Neuronal stem cell (in vitro differentiated cells): Measurements from ENCODE around the gene PAPPA2.

Experiments used
- DNase-seq: peaks from one replicate; pipeline ENCODE4 v3.0.0-alpha.2; 2013; ENCODE audit warnings: low spot score
- H2AFZ ChIP-seq: one replicate; pipeline ENCODE4 v1.6.1; 2013; ENCODE audit warnings: mild to moderate bottlenecking, low read length, inconsistent platforms
- H2AK5ac ChIP-seq: 2 replicates; pipeline ENCODE4 v1.6.1; 2013; ENCODE audit warnings: low read depth, mild to moderate bottlenecking, inconsistent platforms, low read length, moderate library complexity, mixed read lengths
- H2BK120ac ChIP-seq: 2 replicates; pipeline ENCODE4 v1.6.1; 2013; ENCODE audit warnings: low read depth, mild to moderate bottlenecking, inconsistent platforms, low read length, moderate library complexity, mixed read lengths
- H2BK12ac ChIP-seq: one replicate; pipeline ENCODE4 v1.6.1; 2013; ENCODE audit warnings: low read length, inconsistent platforms
- H2BK15ac ChIP-seq: 2 replicates; pipeline ENCODE4 v1.6.1; 2013; ENCODE audit warnings: mild to moderate bottlenecking, low read length, inconsistent platforms, mixed read lengths
- H2BK5ac ChIP-seq: one replicate; pipeline ENCODE4 v1.6.1; 2013; ENCODE audit warnings: inconsistent platforms, mild to moderate bottlenecking, low read length, moderate library complexity
- H3K14ac ChIP-seq: one replicate; pipeline ENCODE4 v1.6.1; 2013; ENCODE audit warnings: low read length, inconsistent platforms
- H3K18ac ChIP-seq: 2 replicates; pipeline ENCODE4 v1.6.1; 2013; ENCODE audit warnings: low read length, inconsistent platforms
- H3K23ac ChIP-seq: 2 replicates; pipeline ENCODE4 v1.6.1; 2013; ENCODE audit warnings: low read depth, mild to moderate bottlenecking, mixed read lengths, low read length, inconsistent platforms; ENCODE audit not compliant: poor library complexity
- H3K27ac ChIP-seq: replicated peaks from 3 replicates; pipeline ENCODE4 v1.5.1; 2013; ENCODE audit warnings: low read length, inconsistent platforms
- H3K27me3 ChIP-seq, 3 experiments: 2 replicates each; pipeline ENCODE4 v1.6.1; 2013; ENCODE audit warnings: low read length in 3 of 3, mild to moderate bottlenecking in 2 of 3, inconsistent platforms in 1 of 3, low read depth in 1 of 3, mixed read lengths in 1 of 3, moderate library complexity in 1 of 3; ENCODE audit not compliant: control insufficient read depth in 3 of 3, insufficient read depth in 3 of 3
- H3K36me3 ChIP-seq, 2 donors: replicated peaks in 1 of 2; 2 replicates each; pipeline ENCODE4 v1.6.1; 2013; ENCODE audit warnings: low read length in 2 of 2; ENCODE audit not compliant: control insufficient read depth in 2 of 2, insufficient read depth in 2 of 2
- H3K4ac ChIP-seq: 2 replicates; pipeline ENCODE4 v1.6.1; 2013; ENCODE audit warnings: inconsistent platforms, mild to moderate bottlenecking, low read length, moderate library complexity
- H3K4me1 ChIP-seq, 2 donors: 1 replicate in 1 of 2; 2 replicates in 1 of 2; pipeline ENCODE4 v1.6.1; 2013; ENCODE audit warnings: low read length in 2 of 2, low read depth in 1 of 2; ENCODE audit not compliant: control insufficient read depth in 2 of 2, insufficient read depth in 1 of 2
- H3K4me2 ChIP-seq: one replicate; pipeline ENCODE4 v1.6.1; 2013; ENCODE audit warnings: mild to moderate bottlenecking, low read length, inconsistent platforms; ENCODE audit not compliant: insufficient read depth, poor library complexity, severe bottlenecking
- H3K4me3 ChIP-seq, 2 donors: 2 replicates each; pipeline ENCODE4 v1.5.1; 2013; ENCODE audit warnings: low read length in 2 of 2, mild to moderate bottlenecking in 2 of 2, inconsistent platforms in 1 of 2, moderate library complexity in 1 of 2
- H3K79me1 ChIP-seq: one replicate; pipeline ENCODE4 v1.6.1; 2013; ENCODE audit warnings: low read depth, mild to moderate bottlenecking, inconsistent platforms, low read length, moderate library complexity
- H3K9ac ChIP-seq: one replicate; pipeline ENCODE4 v1.6.1; 2013; ENCODE audit warnings: mild to moderate bottlenecking, low read depth, low read length, inconsistent platforms; ENCODE audit not compliant: poor library complexity
- H3K9me3 ChIP-seq, 2 donors: replicated peaks in 1 of 2; 2 replicates each; pipeline versions ENCODE3 to v1.6.1; 2013; ENCODE audit warnings: low read length in 2 of 2, mild to moderate bottlenecking in 2 of 2, inconsistent platforms in 1 of 2, low read depth in 1 of 2, mixed read lengths in 1 of 2, moderate library complexity in 1 of 2; ENCODE audit not compliant: control insufficient read depth in 2 of 2, insufficient read depth in 1 of 2
- H4K8ac ChIP-seq: one replicate; pipeline ENCODE4 v1.6.1; 2013; ENCODE audit warnings: low read depth, mild to moderate bottlenecking, inconsistent platforms, low read length, moderate library complexity
- H4K91ac ChIP-seq: one replicate; pipeline ENCODE4 v1.6.1; 2013; ENCODE audit warnings: low read length, low read depth, mild to moderate bottlenecking, inconsistent platforms; ENCODE audit not compliant: poor library complexity
- WGBS, 2 donors: extraction: QIAGEN DNeasy Blood & Tissue Kit; methylation state at CpG; one replicate each; pipeline ENCODE4 v1.1.7; 2013; ENCODE audit warnings: missing lambda C conversion rate in 2 of 2, mixed read lengths in 1 of 2; ENCODE audit not compliant: insufficient read length in 2 of 2, insufficient replicate concordance in 1 of 2; ENCODE audit errors: extremely low coverage in 2 of 2; 5-methylcytosine and 5-hydroxymethylcytosine counted together

PAPPA2 gene

DNA sequence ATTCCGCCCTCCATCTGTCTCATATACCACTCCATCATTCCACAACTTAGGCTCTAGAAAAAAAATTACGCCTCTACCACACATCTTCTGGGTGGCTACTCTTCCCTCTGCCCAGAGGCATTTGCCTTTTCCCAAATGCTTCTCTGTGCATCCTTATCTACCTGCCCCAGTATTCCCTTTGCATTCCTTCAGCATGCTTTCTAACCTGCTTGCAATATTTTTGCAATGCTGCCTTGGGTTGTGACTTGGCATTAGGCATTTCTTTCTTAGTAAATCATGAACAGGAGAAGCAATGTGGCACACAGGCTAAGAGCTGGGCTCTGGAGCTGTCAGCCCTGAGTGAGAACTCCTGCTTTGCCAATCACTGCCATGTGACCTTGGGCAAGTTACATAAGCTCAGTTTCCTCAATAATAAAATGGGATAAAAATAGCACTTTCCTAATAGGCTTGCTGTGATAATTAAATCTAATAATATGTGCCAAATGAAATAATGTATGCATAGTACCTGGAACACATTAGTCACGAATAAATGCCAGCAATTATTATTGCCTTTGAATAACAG, 425.6 kb downstream of the PAPPA2 start:
- Histone ChIP-seq H3K4me2 (no peak overlapping the region), H4K91ac (no peak overlapping the region), H3K23ac (no peak overlapping the region), H3K79me1 (no peaks in the 10 kb centered on the region), H3K18ac (no peak overlapping the region), H2AFZ (no peak overlapping the region), H3K36me3 (peaks cover 0 to 2% of the 10 kb centered on the region in 2 donors), H3K27me3 (no peaks in the 10 kb centered on the region), H3K4me1 (no peaks in the 10 kb centered on the region), H2BK15ac (no peak overlapping the region), H3K4me3 (no peak overlapping the region), H3K9me3 (no peaks in the 10 kb centered on the region), H4K8ac (no peak overlapping the region), H2BK12ac (no peak overlapping the region), H2BK120ac (no peak overlapping the region), H2BK5ac (no peak overlapping the region), H2AK5ac (no peak overlapping the region), H3K9ac (no peak overlapping the region), H3K14ac (no peak overlapping the region), H3K4ac (no peak overlapping the region), H3K27ac (no peak overlapping the region)
- WGBS, 2 donors = no CpG with 5 or more reads among the region's 3 CpGs
- DNase-seq = no peak

DNA sequence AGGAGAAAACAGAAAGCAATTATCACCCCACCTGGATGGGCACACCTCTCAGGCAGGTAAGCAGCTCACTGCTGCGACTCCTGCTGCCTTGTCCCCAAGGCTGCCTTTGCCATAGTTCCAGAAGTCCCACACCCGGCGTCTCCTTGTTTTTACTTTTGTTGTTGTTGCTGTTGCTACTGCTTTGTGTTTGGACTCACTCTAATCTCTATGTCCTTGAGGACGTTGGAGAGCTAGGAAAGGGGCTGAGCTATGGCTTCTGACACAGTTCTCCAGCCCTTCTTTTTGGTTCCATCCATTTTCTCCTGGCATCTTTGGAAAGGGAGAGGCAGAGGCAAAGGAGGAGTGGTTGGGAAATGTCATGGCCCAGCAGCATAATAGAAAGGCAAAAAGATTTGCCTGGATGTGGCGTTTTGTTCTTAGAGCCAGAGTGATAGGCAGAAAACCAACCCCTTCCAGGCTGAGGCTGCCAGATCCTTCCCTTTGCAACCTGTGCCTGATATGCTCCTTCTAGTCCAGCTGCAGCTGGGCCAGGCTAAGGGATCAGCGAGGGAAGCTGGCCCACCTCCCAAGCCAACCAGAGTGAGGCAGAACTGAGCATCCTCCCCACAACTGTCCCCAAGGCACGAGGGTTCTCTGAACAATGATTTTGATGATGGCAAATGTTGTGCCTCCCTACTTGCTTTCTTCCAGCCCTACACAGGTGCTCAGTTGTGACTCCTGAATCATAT, 430.8 kb downstream of the PAPPA2 start:
- no peak overlapping the region for H2BK120ac ChIP-seq
- H3K27ac ChIP-seq = no peak overlapping the region
- H3K36me3 ChIP-seq = no peaks in the 10 kb centered on the region
- no peak overlapping the region for H2AK5ac ChIP-seq
- no peaks in the 10 kb centered on the region for H3K9me3 ChIP-seq
- no peak overlapping the region for H3K4me3 ChIP-seq
- H3K9ac ChIP-seq = no peak overlapping the region
- no peaks in the 10 kb centered on the region for H3K27me3 ChIP-seq
- no peak overlapping the region for H4K8ac ChIP-seq
- no peak overlapping the region for H2BK5ac ChIP-seq
- no peak overlapping the region for H3K14ac ChIP-seq
- no peak overlapping the region for H3K4me2 ChIP-seq
- no peak overlapping the region for H2BK12ac ChIP-seq
- H2BK15ac ChIP-seq = no peak overlapping the region
- no peak overlapping the region for H2AFZ ChIP-seq
- H3K4me1 ChIP-seq = no peaks in the 10 kb centered on the region
- no CpG with 5 or more reads among the region's 7 CpGs for WGBS, 2 donors
- no peaks in the 10 kb centered on the region for H3K79me1 ChIP-seq
- DNase-seq = no peak
- H4K91ac ChIP-seq = no peak overlapping the region
- no peak overlapping the region for H3K23ac ChIP-seq
- H3K4ac ChIP-seq = no peak overlapping the region
- no peak overlapping the region for H3K18ac ChIP-seq

DNA sequence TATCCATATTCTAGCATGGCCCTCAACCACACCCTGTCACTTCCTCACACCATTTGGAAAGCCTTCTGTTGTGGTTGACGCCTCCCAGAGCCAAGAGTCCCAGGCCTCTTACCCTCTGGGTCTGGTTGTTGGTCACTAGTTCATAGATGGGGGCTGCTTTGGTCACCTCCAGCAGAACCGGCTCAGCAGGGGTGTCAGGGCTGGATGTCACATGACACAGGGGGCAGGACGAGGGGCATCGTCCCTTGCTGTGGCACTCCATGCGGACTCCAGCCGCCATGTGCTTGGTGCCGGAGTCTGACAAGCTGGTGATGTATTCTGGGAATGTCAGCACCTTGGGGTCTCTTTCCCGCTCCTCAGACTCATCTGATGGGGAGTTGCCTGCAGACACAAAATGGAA, 431.5 kb downstream of the PAPPA2 start:
- H3K14ac ChIP-seq = no peak overlapping the region
- no peak overlapping the region for H3K18ac ChIP-seq
- no peak overlapping the region for H2BK5ac ChIP-seq
- H3K23ac ChIP-seq = no peak overlapping the region
- H3K4me3 ChIP-seq = no peak overlapping the region
- DNase-seq = no peak
- no peak overlapping the region for H3K27ac ChIP-seq
- H3K36me3 ChIP-seq = no peaks in the 10 kb centered on the region
- no peak overlapping the region for H4K91ac ChIP-seq
- H2BK120ac ChIP-seq = no peak overlapping the region
- no CpG with 5 or more reads among the region's 8 CpGs for WGBS, 2 donors
- no peak overlapping the region for H2BK15ac ChIP-seq
- no peak overlapping the region for H4K8ac ChIP-seq
- H3K4ac ChIP-seq = no peak overlapping the region
- H3K27me3 ChIP-seq = no peaks in the 10 kb centered on the region
- H2AK5ac ChIP-seq = no peak overlapping the region
- no peak overlapping the region for H2BK12ac ChIP-seq
- H2AFZ ChIP-seq = no peak overlapping the region
- H3K4me2 ChIP-seq = no peak overlapping the region
- no peaks in the 10 kb centered on the region for H3K79me1 ChIP-seq
- no peak overlapping the region for H3K9ac ChIP-seq
- H3K4me1 ChIP-seq = no peaks in the 10 kb centered on the region
- H3K9me3 ChIP-seq = no peaks in the 10 kb centered on the region
